Measurements from ENCODE around the gene HAGH. TPM values are rescaled to one million over a fixed set of nuclear protein-coding genes. Genes with fewer than 3 reads are reported as not detected.

The HAGH gene
- total and polyA plus RNA-seq, 9 of the 15 experiments (the other 6 are each of a cell fraction or from before 2014, with no cell fraction given) = 0.46 to 35.1 (median 16.8) TPM

DNA sequence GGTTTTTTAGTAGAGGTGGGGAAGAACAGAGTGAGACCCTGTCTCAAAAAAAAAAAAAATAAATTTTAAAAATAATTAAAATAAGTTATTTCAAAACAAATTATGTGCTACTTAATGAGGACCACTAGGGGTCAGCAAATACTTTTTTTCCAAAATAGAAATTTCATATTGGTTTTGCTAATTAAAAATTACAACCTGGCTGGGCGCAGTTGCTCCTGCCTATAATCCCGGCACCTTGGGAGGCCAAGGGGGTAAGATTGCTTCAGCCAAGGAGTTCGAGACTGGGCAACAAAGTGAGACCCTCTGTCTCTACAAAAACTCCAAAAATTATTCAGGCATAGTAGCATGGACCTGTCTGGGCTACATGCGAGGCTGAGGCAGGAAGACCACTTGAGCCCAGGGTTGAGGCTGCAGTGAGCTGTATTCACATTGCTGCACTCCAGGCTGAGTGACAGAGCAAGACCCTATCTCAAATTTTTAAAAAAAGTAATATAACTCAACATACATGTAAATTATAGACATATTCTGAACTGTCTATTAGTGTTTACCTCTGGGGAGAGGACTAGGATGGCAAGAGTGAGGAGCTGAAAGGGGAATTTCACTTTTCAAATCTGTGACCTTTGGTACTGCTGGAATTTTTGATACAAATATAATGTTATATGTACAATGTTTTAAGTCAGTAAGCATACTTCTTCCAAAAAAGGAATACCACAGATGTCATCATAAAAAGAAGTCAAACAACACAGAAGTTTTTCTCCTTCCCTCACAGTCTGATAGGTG lies 37.2 kb upstream of the HAGH start:
- 78% methylated on average over 4 of the region's 4 CpGs for WGBS (ENCODE audit: insufficient coverage, low coverage, missing lambda C conversion rate)
- no peaks in the 10 kb centered on the region for H3K27me3 ChIP-seq (ENCODE audit: control insufficient read depth in 2 of 2, insufficient read depth in 2 of 2, low read length in 2 of 2)
- ChIA-PET POLR2A (no interaction called here), CTCF (ENCODE audit: low intra/inter-chr PET ratio) (interaction anchor here (0.6 to 3.1 kb wide), 3 partner anchors 66 to 290 kb away, joined by 3 to 51 read pairs (median 9); no protein-coding TSS in a partner anchor)
- no peak overlapping the region for H3K4me2 ChIP-seq (ENCODE audit: insufficient read depth, low read length)
- FAIRE-seq = no peak
- H3K36me3 ChIP-seq (ENCODE audit: control insufficient read depth, insufficient read depth, low read length) = peaks cover 50% of the 10 kb centered on the region
- no peaks in the 10 kb centered on the region for H3K4me1 ChIP-seq (replicated peaks in 1 of 2; ENCODE audit: control insufficient read depth in 2 of 2, insufficient read depth in 2 of 2, low read length in 2 of 2)
- BruUV-seq (replicated peaks) = no TSS peak
- H3K4me3 ChIP-seq = no peak overlapping the region
- in situ Hi-C loops (cut with MboI) = no loop called here
- H2AFZ ChIP-seq (ENCODE audit: low read depth, low read length) = no peak overlapping the region
- H3K9me1 ChIP-seq (ENCODE audit: control insufficient read depth, insufficient read depth, low read length) = no peaks in the 10 kb centered on the region
- H4K20me1 ChIP-seq (replicated peaks; ENCODE audit: control insufficient read depth, insufficient read depth, low read length) = no peaks in the 10 kb centered on the region
- peaks cover 56% of the 10 kb centered on the region for H3K79me2 ChIP-seq (ENCODE audit: control insufficient read depth, insufficient read depth, low read length)
- H3K27ac ChIP-seq (ENCODE audit: extremely low read depth, low read depth, low read length) = no peak overlapping the region
- peak; percentile 66 for ATAC-seq
- intact Hi-C loops (cut with micrococcal nuclease) = loop anchor here (2.0 kb wide), 1 partner anchor 65 kb away; no protein-coding TSS in a partner anchor
- H3K9ac ChIP-seq (ENCODE audit: insufficient read depth in 1 of 2, low read depth in 2 of 2, low read length in 2 of 2) = no peak overlapping the region; a peak in 1 of 4 replicates
- no peaks in the 10 kb centered on the region for H3K9me3 ChIP-seq (replicated peaks; ENCODE audit: control insufficient read depth, insufficient read depth, low read depth, low read length)
- peak in 1 of 4 experiments; percentile 29 for DNase-seq (ENCODE audit: extremely low read depth in 1 of 4, low spot score in 3 of 4)
- TF ChIP-seq KLF1 (tag; IDR thresholded peaks at IDR 0.05) (no peak), ASH1L (IDR thresholded peaks at IDR 0.05; ENCODE audit: borderline replicate concordance, low read depth, partially characterized antibody) (no peak), ZNF124 (CRISPR knock-in tag; IDR thresholded peaks at IDR 0.05) (no peak), RAD21 (CRISPR knock-in tag; conservative IDR thresholded peaks at IDR 0.05 in 1 of 2, IDR thresholded peaks at IDR 0.05 in 1 of 2) (peak; percentile 57 to 62), HIVEP1 (CRISPR knock-in tag; IDR thresholded peaks at IDR 0.05) (no peak)
- TF ChIP-seq, protein P1, sequence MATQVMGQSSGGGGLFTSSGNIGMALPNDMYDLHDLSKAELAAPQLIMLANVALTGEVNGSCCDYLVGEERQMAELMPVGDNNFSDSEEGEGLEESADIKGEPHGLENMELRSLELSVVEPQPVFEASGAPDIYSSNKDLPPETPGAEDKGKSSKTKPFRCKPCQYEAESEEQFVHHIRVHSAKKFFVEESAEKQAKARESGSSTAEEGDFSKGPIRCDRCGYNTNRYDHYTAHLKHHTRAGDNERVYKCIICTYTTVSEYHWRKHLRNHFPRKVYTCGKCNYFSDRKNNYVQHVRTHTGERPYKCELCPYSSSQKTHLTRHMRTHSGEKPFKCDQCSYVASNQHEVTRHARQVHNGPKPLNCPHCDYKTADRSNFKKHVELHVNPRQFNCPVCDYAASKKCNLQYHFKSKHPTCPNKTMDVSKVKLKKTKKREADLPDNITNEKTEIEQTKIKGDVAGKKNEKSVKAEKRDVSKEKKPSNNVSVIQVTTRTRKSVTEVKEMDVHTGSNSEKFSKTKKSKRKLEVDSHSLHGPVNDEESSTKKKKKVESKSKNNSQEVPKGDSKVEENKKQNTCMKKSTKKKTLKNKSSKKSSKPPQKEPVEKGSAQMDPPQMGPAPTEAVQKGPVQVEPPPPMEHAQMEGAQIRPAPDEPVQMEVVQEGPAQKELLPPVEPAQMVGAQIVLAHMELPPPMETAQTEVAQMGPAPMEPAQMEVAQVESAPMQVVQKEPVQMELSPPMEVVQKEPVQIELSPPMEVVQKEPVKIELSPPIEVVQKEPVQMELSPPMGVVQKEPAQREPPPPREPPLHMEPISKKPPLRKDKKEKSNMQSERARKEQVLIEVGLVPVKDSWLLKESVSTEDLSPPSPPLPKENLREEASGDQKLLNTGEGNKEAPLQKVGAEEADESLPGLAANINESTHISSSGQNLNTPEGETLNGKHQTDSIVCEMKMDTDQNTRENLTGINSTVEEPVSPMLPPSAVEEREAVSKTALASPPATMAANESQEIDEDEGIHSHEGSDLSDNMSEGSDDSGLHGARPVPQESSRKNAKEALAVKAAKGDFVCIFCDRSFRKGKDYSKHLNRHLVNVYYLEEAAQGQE (IDR thresholded peaks at IDR 0.05; ENCODE audit: borderline replicate concordance) = peak; percentile 45; the same call in 1 of the 2 replicates
- TF ChIP-seq, protein P1 (CRISPR knock-in tag; IDR thresholded peaks at IDR 0.05; ENCODE audit: low read depth) = no peak
- TF ChIP-seq, protein P2, sequence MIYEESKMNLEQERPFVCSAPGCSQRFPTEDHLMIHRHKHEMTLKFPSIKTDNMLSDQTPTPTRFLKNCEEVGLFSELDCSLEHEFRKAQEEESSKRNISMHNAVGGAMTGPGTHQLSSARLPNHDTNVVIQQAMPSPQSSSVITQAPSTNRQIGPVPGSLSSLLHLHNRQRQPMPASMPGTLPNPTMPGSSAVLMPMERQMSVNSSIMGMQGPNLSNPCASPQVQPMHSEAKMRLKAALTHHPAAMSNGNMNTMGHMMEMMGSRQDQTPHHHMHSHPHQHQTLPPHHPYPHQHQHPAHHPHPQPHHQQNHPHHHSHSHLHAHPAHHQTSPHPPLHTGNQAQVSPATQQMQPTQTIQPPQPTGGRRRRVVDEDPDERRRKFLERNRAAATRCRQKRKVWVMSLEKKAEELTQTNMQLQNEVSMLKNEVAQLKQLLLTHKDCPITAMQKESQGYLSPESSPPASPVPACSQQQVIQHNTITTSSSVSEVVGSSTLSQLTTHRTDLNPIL (CRISPR knock-in tag; IDR thresholded peaks at IDR 0.05) = no peak
- TF ChIP-seq, protein P3, sequence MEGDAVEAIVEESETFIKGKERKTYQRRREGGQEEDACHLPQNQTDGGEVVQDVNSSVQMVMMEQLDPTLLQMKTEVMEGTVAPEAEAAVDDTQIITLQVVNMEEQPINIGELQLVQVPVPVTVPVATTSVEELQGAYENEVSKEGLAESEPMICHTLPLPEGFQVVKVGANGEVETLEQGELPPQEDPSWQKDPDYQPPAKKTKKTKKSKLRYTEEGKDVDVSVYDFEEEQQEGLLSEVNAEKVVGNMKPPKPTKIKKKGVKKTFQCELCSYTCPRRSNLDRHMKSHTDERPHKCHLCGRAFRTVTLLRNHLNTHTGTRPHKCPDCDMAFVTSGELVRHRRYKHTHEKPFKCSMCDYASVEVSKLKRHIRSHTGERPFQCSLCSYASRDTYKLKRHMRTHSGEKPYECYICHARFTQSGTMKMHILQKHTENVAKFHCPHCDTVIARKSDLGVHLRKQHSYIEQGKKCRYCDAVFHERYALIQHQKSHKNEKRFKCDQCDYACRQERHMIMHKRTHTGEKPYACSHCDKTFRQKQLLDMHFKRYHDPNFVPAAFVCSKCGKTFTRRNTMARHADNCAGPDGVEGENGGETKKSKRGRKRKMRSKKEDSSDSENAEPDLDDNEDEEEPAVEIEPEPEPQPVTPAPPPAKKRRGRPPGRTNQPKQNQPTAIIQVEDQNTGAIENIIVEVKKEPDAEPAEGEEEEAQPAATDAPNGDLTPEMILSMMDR (IDR thresholded peaks at IDR 0.05 in 2 of 3, conservative IDR thresholded peaks at IDR 0.05 in 1 of 3; ENCODE audit: insufficient read depth in 2 of 3, low read depth in 1 of 3, low read length in 3 of 3) = peak; percentile 34 to 68 (median 40); a peak in 4 of 6 replicates

All from K562 (cell line).